SU-DHL-6 (cell line): ENCODE measurements around the gene TESMIN.

Experiments
- H2AFZ ChIP-seq: fragments of 200-600 bp; sonication (generic); 2 replicates; pipeline ENCODE4 v1.6.1; 2014; ENCODE audit warnings: low read depth, mild to moderate bottlenecking, moderate library complexity, mixed read lengths, antibody characterized with exemption, low read length; ENCODE audit not compliant: severe bottlenecking
- H3F3A ChIP-seq: fragments of 200-600 bp; shearing (Covaris generic); 2 replicates; pipeline ENCODE4 v1.6.0; 2016; ENCODE audit warnings: antibody characterized with exemption, mild to moderate bottlenecking; ENCODE audit not compliant: insufficient read depth
- H3K27ac ChIP-seq: fragments of 200-600 bp; sonication (generic); 2 replicates; pipeline ENCODE4 v1.5.1; 2016; ENCODE audit warnings: low read depth, mild to moderate bottlenecking, low read length, moderate library complexity, mixed read lengths
- H3K27me3 ChIP-seq: fragments of 200-600 bp; sonication (generic), shearing (Covaris generic); 2 replicates; pipeline ENCODE4 v1.6.0; 2014; ENCODE audit warnings: mild to moderate bottlenecking, low read length
- H3K36me3 ChIP-seq: fragments of 200-600 bp; sonication (generic); 2 replicates; pipeline ENCODE4 v1.6.1; 2014; ENCODE audit warnings: mild to moderate bottlenecking, low read length, mixed read lengths
- H3K4me2 ChIP-seq: fragments of 300-600, 200-600 bp; shearing (Covaris generic), sonication (generic); 2 replicates; pipeline ENCODE4 v1.6.0; 2014; ENCODE audit warnings: low read length, low read depth, mild to moderate bottlenecking; ENCODE audit not compliant: poor library complexity, severe bottlenecking
- H3K4me3 ChIP-seq: fragments of 200-600 bp; sonication (generic); 2 replicates; pipeline ENCODE4 v1.5.1; 2014; ENCODE audit warnings: antibody characterized with exemption, low read length, mild to moderate bottlenecking, mixed read lengths; ENCODE audit not compliant: insufficient read depth, poor library complexity, severe bottlenecking
- H3K79me2 ChIP-seq: fragments of 200-600 bp; sonication (generic); 2 replicates; pipeline ENCODE4 v1.6.1; 2014; ENCODE audit warnings: mild to moderate bottlenecking, low read length, moderate library complexity; ENCODE audit not compliant: insufficient read depth
- H3K9ac ChIP-seq: fragments of 200-600 bp; sonication (generic); 2 replicates; pipeline ENCODE4 v1.7.0; 2014; ENCODE audit warnings: mild to moderate bottlenecking, low read length
- H3K9me2 ChIP-seq: fragments of 200-600 bp; sonication (generic); replicated peaks from 2 replicates; pipeline ENCODE4 v1.6.1; 2014; ENCODE audit warnings: low read length; ENCODE audit not compliant: insufficient read depth
- H3K9me3 ChIP-seq: fragments of 200-600 bp; sonication (generic); 2 replicates; pipeline ENCODE4 v1.6.1; 2014; ENCODE audit warnings: low read length, mixed read lengths; ENCODE audit not compliant: insufficient read depth
- H4K20me1 ChIP-seq: fragments of 200-600 bp; sonication (generic); 2 replicates; pipeline ENCODE4 v1.6.1; 2014; ENCODE audit warnings: low read depth, mild to moderate bottlenecking, antibody characterized with exemption, low read length, moderate library complexity, mixed read lengths
- EZH2phosphoT487 ChIP-seq: fragments of 200-600 bp; sonication (generic), shearing (Covaris generic); conservative IDR thresholded peaks from 2 replicates; pipeline ENCODE4 v1.6.1; 2018; ENCODE audit warnings: mild to moderate bottlenecking, antibody characterized with exemption, low read length, moderate library complexity, mixed read lengths
- TF ChIP-seq, protein P1 (sequence below): fragments of 200-600 bp; sonication (generic); IDR thresholded peaks from one replicate; pipeline ENCODE4 v1.5.1; 2017; ENCODE audit warnings: antibody characterized with exemption, mild to moderate bottlenecking, low read length, moderate library complexity; ENCODE audit not compliant: insufficient read depth, poor library complexity, severe bottlenecking

Gene TESMIN

GRCh38 chr11:68772936-68773335 lies 21.6 kb upstream of the TESMIN start:
- Histone ChIP-seq H3K9me3 (no peaks in the 10 kb centered on the region), H3K27ac (no peak overlapping the region), H4K20me1 (no peaks in the 10 kb centered on the region), H3K9ac (no peak overlapping the region), H3K27me3 (no peaks in the 10 kb centered on the region), H3K4me2 (no peak overlapping the region), H2AFZ (no peak overlapping the region), H3K79me2 (no peaks in the 10 kb centered on the region), H3K9me2 (no peaks in the 10 kb centered on the region), H3K36me3 (no peaks in the 10 kb centered on the region), H3K4me3 (no peak overlapping the region), H3F3A (no peaks in the 10 kb centered on the region)
- TF ChIP-seq, protein P1, sequence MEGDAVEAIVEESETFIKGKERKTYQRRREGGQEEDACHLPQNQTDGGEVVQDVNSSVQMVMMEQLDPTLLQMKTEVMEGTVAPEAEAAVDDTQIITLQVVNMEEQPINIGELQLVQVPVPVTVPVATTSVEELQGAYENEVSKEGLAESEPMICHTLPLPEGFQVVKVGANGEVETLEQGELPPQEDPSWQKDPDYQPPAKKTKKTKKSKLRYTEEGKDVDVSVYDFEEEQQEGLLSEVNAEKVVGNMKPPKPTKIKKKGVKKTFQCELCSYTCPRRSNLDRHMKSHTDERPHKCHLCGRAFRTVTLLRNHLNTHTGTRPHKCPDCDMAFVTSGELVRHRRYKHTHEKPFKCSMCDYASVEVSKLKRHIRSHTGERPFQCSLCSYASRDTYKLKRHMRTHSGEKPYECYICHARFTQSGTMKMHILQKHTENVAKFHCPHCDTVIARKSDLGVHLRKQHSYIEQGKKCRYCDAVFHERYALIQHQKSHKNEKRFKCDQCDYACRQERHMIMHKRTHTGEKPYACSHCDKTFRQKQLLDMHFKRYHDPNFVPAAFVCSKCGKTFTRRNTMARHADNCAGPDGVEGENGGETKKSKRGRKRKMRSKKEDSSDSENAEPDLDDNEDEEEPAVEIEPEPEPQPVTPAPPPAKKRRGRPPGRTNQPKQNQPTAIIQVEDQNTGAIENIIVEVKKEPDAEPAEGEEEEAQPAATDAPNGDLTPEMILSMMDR: no peak
- TF ChIP-seq EZH2phosphoT487: no peak

DNA sequence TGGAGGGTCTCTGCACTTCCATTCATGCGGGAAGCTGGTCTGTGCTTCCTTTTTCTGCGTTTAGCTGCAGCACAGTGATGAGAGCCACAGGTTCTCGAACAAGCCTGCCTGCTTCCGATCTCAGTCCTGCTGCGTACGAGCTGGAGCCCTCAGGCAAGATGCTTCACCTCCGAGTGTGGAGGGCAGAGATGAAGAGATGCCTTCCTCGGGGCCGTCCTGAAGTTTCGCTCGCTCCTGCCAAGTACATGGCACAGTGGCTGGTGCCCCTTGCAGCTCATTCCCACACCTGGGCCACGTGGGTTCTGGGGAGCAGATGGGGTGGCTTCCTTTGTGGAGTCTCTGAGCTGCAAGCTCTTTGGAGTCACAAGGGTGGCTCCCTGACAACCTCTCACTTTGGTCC lies 19.5 kb upstream of the TESMIN start:
- Histone ChIP-seq H3K9ac (no peak overlapping the region), H3K9me2 (no peaks in the 10 kb centered on the region), H2AFZ (no peak overlapping the region), H3K79me2 (no peaks in the 10 kb centered on the region), H4K20me1 (no peaks in the 10 kb centered on the region), H3K9me3 (no peaks in the 10 kb centered on the region), H3K4me3 (no peak overlapping the region), H3K27me3 (no peaks in the 10 kb centered on the region), H3K36me3 (no peaks in the 10 kb centered on the region), H3F3A (no peaks in the 10 kb centered on the region), H3K27ac (no peak overlapping the region), H3K4me2 (no peak overlapping the region)
- TF ChIP-seq, protein P1: no peak
- TF ChIP-seq EZH2phosphoT487: no peak

GRCh38 chr11:68767672-68768071 lies 16.4 kb upstream of the TESMIN start:
- H3K27ac ChIP-seq: no peak overlapping the region
- no peaks in the 10 kb centered on the region for H3K9me2 ChIP-seq
- no peaks in the 10 kb centered on the region for H3K9me3 ChIP-seq
- no peak overlapping the region for H3K4me3 ChIP-seq
- no peak for TF ChIP-seq EZH2phosphoT487
- H3F3A ChIP-seq: no peaks in the 10 kb centered on the region
- H3K4me2 ChIP-seq: no peak overlapping the region
- H2AFZ ChIP-seq: no peak overlapping the region
- H3K79me2 ChIP-seq: no peaks in the 10 kb centered on the region
- no peaks in the 10 kb centered on the region for H3K27me3 ChIP-seq
- no peaks in the 10 kb centered on the region for H4K20me1 ChIP-seq
- H3K9ac ChIP-seq: no peak overlapping the region
- no peaks in the 10 kb centered on the region for H3K36me3 ChIP-seq

GRCh38 chr11:68766786-68767185 lies 15.5 kb upstream of the TESMIN start:
- Histone ChIP-seq H3K9me3 (no peaks in the 10 kb centered on the region), H2AFZ (no peak overlapping the region), H4K20me1 (no peaks in the 10 kb centered on the region), H3K9me2 (no peaks in the 10 kb centered on the region), H3K4me3 (no peak overlapping the region), H3K36me3 (no peaks in the 10 kb centered on the region), H3K4me2 (no peak overlapping the region), H3K27me3 (no peaks in the 10 kb centered on the region), H3K79me2 (no peaks in the 10 kb centered on the region), H3K27ac (no peak overlapping the region), H3F3A (no peaks in the 10 kb centered on the region), H3K9ac (no peak overlapping the region)
- no peak for TF ChIP-seq EZH2phosphoT487
- TF ChIP-seq, protein P1: no peak
